GM13976 (cell line): ENCODE measurements around the gene STK25.

Experiments used
- DNase-seq: peaks from one replicate; pipeline ENCODE4 v3.0.0; 2012; ENCODE audit warnings: low spot score
- in situ Hi-C: fragments of 300-500 bp; cut with MboI; formaldehyde crosslinking; loops from one replicate; pipeline ENCODE4 v1.12.0; 2022; ENCODE audit warnings: low sequenced_read_pairs, mixed read lengths, inconsistent platforms; ENCODE audit not compliant: unreplicated experiment
- TF ChIP-seq, protein P1 (sequence below): IDR thresholded peaks from 2 replicates; pipeline ENCODE4 v1.5.1; 2012; ENCODE audit warnings: borderline replicate concordance, mild to moderate bottlenecking; ENCODE audit not compliant: insufficient read depth; ENCODE audit errors: extremely low read depth, missing control alignments, control extremely low read depth

The STK25 gene

GRCh38 chr2:241551998-241552737, 43.8 kb upstream of the STK25 start:
- in situ Hi-C loops: no loop called here
- DNase-seq: no peak
- TF ChIP-seq, protein P1, sequence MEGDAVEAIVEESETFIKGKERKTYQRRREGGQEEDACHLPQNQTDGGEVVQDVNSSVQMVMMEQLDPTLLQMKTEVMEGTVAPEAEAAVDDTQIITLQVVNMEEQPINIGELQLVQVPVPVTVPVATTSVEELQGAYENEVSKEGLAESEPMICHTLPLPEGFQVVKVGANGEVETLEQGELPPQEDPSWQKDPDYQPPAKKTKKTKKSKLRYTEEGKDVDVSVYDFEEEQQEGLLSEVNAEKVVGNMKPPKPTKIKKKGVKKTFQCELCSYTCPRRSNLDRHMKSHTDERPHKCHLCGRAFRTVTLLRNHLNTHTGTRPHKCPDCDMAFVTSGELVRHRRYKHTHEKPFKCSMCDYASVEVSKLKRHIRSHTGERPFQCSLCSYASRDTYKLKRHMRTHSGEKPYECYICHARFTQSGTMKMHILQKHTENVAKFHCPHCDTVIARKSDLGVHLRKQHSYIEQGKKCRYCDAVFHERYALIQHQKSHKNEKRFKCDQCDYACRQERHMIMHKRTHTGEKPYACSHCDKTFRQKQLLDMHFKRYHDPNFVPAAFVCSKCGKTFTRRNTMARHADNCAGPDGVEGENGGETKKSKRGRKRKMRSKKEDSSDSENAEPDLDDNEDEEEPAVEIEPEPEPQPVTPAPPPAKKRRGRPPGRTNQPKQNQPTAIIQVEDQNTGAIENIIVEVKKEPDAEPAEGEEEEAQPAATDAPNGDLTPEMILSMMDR: no peak

DNA sequence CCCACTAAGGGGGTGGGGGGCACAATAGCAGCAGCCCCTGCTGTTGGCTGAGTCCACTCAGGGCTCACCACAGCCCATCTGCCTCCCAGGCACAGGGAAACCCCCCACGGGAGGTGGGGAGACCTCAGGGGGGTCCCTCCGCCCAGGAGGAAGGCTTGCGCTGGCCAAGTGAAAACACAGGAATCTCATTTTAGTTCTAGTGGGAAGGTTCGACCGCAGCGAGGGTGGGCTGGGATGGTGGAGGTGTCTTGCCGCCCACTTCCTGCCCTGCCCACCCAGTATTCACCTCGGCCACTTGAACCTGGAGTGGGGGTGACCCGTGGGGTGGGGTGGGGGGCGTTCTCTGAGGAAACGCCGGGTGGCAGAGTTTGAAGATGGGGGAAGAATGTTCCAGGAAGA, 43.2 kb upstream of the STK25 start:
- no peak for DNase-seq
- TF ChIP-seq, protein P1: no peak
- in situ Hi-C loops: no loop called here

DNA sequence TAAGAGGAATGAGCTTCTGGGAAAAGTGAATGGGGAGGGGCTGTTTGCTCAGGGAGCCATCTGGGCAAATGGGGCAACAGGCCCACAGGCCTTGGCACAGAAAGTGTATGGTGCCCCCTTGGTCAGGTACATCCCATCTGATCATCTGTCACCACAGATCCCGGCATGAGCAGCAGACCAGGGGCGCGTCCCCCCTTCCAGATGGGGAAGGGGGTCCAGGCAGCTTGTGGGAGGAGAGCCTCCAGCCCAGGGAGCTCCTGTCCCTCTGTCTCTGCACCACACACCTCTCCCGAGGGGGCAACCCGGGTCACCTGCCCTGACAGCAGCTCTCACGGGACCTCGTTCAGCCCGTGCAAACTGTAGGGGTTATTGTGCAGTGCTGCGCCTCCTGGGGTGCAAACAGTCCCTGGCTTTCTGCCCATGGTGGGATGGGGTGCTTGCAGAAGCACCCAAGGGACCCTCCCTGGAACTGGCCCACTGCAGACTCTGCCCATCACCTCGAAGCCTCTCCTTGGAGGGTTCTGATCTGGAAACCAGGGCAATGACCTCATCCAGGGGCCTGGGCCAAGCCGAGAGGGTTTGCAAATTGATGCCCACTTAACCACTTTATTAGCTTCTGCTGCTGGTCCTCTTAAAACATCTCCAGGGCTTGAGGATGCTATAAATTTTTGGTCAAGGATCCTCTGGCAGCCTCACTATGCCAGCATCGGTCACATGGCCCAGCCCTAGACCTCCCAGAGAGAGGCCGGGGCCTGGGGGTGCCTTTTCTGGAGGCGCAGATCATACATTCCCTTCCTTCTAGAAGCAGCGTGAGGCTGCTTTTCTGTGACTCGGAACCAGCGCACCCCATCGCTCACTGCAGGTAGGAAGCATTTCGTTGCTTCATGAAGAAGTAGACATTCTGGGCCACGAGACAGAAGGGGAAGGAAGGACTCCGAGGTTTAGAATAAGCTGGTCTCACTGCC, 42.5 kb upstream of the STK25 start:
- TF ChIP-seq, protein P1: no peak
- no peak for DNase-seq
- in situ Hi-C loops: no loop called here

DNA sequence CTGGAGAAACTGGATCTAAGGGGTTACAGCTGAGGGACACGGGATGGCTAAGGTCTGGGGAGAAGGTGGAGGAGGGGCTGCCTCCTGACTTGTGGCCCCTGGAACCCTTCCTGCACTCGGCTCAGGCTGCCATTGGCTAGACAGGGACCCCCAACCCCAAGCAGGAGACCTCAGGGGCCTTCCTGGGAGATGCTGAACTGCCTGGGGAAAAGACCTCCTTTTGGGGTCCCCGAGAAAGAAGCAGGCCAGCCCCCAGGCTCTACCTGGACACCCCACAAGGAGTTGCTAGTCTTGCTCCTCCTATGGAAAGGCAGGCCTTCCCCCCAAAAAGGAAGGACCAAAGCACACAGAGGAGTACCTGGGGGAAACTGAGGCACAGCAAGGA, 40.1 kb upstream of the STK25 start:
- TF ChIP-seq, protein P1: no peak
- no peak for DNase-seq
- in situ Hi-C loops: no loop called here

DNA sequence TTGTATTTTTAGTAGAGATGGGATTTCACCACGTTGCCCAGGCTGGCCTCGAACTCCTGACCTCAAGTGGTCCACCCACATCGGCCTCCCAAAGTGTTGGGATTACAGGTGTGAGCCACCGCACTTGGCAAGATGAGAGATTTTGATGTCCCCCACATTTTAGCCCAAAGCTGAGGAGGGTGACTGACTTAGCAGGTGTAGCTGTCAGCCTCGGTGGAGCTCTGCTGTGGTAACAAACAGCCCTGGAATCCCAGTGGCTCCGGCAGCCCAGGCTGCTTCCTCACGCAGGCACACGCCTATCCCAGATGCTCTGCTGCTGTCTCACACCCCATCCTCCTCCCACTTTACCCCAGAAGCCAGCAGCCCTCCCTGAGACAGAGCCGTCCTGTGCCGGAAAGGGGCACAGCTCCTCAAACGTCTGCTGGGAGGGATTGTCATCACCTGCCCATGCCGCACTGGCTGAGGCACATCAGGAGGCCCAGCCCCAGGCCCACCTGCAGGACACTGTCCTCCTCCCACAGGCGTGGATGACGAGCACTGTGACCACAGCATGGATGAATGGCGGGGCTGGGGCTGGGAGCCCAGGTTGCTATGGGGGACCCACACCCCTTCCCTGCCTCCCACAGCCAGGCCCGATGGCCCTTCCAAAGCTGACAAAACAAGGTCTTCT, 39.5 kb upstream of the STK25 start:
- in situ Hi-C loops: no loop called here
- no peak for DNase-seq
- TF ChIP-seq, protein P1: no peak

DNA sequence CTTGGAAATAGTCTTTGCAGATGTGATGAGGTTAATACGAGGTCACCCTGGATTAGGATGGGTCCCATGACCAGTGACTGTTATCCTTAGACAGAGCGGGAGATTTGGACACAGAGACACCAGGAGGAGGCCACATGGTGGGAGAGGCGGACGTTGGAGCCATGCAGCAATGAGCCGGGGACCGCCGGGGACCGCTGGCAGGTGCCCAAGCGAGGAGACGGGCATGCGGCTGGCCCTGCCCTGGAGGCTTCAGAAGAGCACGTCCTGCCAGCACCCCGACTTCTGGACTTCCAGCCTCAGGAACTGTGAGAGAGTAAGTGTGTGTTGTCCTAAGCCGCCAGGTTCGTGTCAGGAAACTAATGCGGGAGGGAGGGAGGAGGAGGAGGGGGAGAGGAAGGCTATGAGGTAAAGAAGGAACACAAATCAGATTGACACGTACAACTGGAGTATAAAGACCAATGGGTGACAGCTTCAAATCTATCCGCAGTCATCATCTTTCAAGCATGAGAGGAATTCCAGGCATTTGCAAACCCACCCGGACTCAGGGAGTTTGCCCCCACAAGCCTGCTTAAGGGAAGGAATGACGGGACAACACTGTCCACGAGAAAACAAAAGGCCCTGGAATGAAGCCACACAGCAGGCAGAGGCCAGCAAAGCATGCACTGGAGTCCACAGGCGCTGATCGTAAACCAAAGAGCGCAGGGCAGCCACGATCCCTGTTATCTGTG, 38.6 kb upstream of the STK25 start:
- in situ Hi-C loops: no loop called here
- TF ChIP-seq, protein P1: no peak
- DNase-seq: no peak
